H1 (cell line): Measurements from ENCODE around the gene SCN8A. TPM values are rescaled to one million over a fixed set of nuclear protein-coding genes. Genes with fewer than 3 reads are reported as not detected.

Experiments
- CTCF ChIA-PET: fragments of 300-600 bp; sonication (Branson Sonifier 250); formaldehyde crosslinking; loops from one replicate; lab custom pipeline; 2021; ENCODE audit not compliant: partially characterized antibody; lab: Charles Lee
- POLR2A ChIA-PET: fragments of 300-600 bp; sonication (Branson Sonifier 250); formaldehyde crosslinking; loops from one replicate; lab custom pipeline; 2021; ENCODE audit warnings: inconsistent platforms; ENCODE audit not compliant: partially characterized antibody; lab: Charles Lee
- DNase-seq, 2 experiments: peaks; one replicate each; pipeline versions ENCODE4 v3.0.0 to v3.0.0-alpha.2; 2010 to 2022; ENCODE audit warnings: low spot score in 2 of 2, low read depth in 1 of 2, mixed read lengths in 1 of 2
- FAIRE-seq: peaks from 2 replicates; lab custom pipeline; 2011; peaks lifted over from hg19 to GRCh38; lab: Jason Lieb, UNC
- H2AFZ ChIP-seq: 2 replicates; pipeline ENCODE4 v1.8.1; 2012; ENCODE audit warnings: low read length, inconsistent platforms
- H2AK5ac ChIP-seq: 2 replicates; pipeline ENCODE4 v1.6.1; 2013; ENCODE audit warnings: low read depth, low read length
- H2BK120ac ChIP-seq: replicated peaks from 2 replicates; pipeline ENCODE3; 2013; ENCODE audit warnings: low read depth, low read length, inconsistent platforms
- H2BK12ac ChIP-seq: 2 replicates; pipeline ENCODE4 v1.6.1; 2013; ENCODE audit warnings: low read depth, low read length
- H2BK15ac ChIP-seq: 2 replicates; pipeline ENCODE4 v1.6.1; 2013; ENCODE audit warnings: low read length
- H2BK20ac ChIP-seq: 2 replicates; pipeline ENCODE4 v1.6.1; 2013; ENCODE audit warnings: low read length
- H2BK5ac ChIP-seq: 2 replicates; pipeline ENCODE4 v1.6.1; 2013; ENCODE audit warnings: low read depth, low read length
- H3K14ac ChIP-seq: 2 replicates; pipeline ENCODE4 v1.6.1; 2013; ENCODE audit warnings: inconsistent platforms; ENCODE audit not compliant: insufficient read length
- H3K18ac ChIP-seq: 2 replicates; pipeline ENCODE4 v1.6.1; 2013; ENCODE audit warnings: low read length; ENCODE audit errors: extremely low read depth
- H3K23ac ChIP-seq: 2 replicates; pipeline ENCODE4 v1.6.1; 2013; ENCODE audit warnings: inconsistent platforms; ENCODE audit not compliant: insufficient read length
- H3K23me2 ChIP-seq: 2 replicates; pipeline ENCODE4 v1.6.1; 2013; ENCODE audit warnings: low read depth, low read length
- H3K27ac ChIP-seq: 2 replicates; pipeline ENCODE4 v1.6.1; 2011; ENCODE audit warnings: low read depth, low read length, inconsistent platforms
- H3K27me3 ChIP-seq, 4 experiments: replicated peaks in 1 of 4; 1 replicate in 1 of 4; 2 replicates in 3 of 4; pipeline versions ENCODE4 v1.6.1 to v1.8.1; 2011 to 2013; ENCODE audit warnings: low read length in 3 of 4, mild to moderate bottlenecking in 3 of 4, inconsistent platforms in 2 of 4, mixed read lengths in 2 of 4, moderate library complexity in 1 of 4; ENCODE audit not compliant: control insufficient read depth in 3 of 4, insufficient read depth in 3 of 4; ENCODE audit errors: extremely low read depth in 1 of 4
- H3K36me3 ChIP-seq, 4 experiments: 2 replicates each; pipeline versions ENCODE4 v1.6.1 to v1.8.1; 2011 to 2013; ENCODE audit warnings: mild to moderate bottlenecking in 4 of 4, low read length in 3 of 4, moderate library complexity in 2 of 4, control low read depth in 1 of 4, inconsistent platforms in 1 of 4; ENCODE audit not compliant: insufficient read depth in 4 of 4, control insufficient read depth in 2 of 4
- H3K4ac ChIP-seq: replicated peaks from 2 replicates; pipeline ENCODE3; 2013; ENCODE audit warnings: low read length, low read depth, mixed read lengths, inconsistent platforms; ENCODE audit not compliant: insufficient read length
- H3K4me1 ChIP-seq, 4 experiments: replicated peaks in 1 of 4; 1 replicate in 1 of 4; 2 replicates in 3 of 4; pipeline versions ENCODE4 v1.6.1 to v1.8.1; 2011 to 2013; ENCODE audit warnings: low read length in 3 of 4, inconsistent platforms in 2 of 4, mixed read lengths in 1 of 4; ENCODE audit not compliant: insufficient read depth in 4 of 4, control insufficient read depth in 3 of 4
- H3K4me2 ChIP-seq, 2 experiments: 2 replicates each; pipeline versions ENCODE4 v1.6.1 to v1.8.1; 2011 to 2013; ENCODE audit warnings: low read depth in 2 of 2, low read length in 2 of 2, control low read depth in 1 of 2, inconsistent platforms in 1 of 2, mild to moderate bottlenecking in 1 of 2; ENCODE audit not compliant: insufficient read depth in 1 of 2
- H3K4me3 ChIP-seq, 4 experiments: fragments of 200-600, 300-600 bp in 1 of 4; sonication (generic), shearing (Covaris generic), sonication (Bioruptor Twin) in 1 of 4; 2 replicates each; pipeline versions ENCODE4 v1.5.1 to v1.8.1; 2011 to 2016; ENCODE audit warnings: low read length in 4 of 4, low read depth in 3 of 4, control low read depth in 2 of 4, inconsistent platforms in 2 of 4, mild to moderate bottlenecking in 2 of 4, mixed read lengths in 1 of 4, moderate library complexity in 1 of 4; ENCODE audit not compliant: insufficient read depth in 2 of 4; ENCODE audit errors: extremely low read depth in 1 of 4
- H3K56ac ChIP-seq: replicated peaks from 2 replicates; pipeline ENCODE3; 2013; ENCODE audit warnings: low read depth, mild to moderate bottlenecking, mixed read lengths, low read length, inconsistent platforms; ENCODE audit not compliant: insufficient read length
- H3K79me1 ChIP-seq: 2 replicates; pipeline ENCODE4 v1.6.1; 2013; ENCODE audit warnings: low read depth, low read length, control low read depth
- H3K79me2 ChIP-seq, 2 experiments: 2 replicates each; pipeline versions ENCODE4 v1.6.1 to v1.8.1; 2012 to 2013; ENCODE audit warnings: low read length in 2 of 2, mild to moderate bottlenecking in 2 of 2, inconsistent platforms in 1 of 2; ENCODE audit not compliant: insufficient read depth in 2 of 2, control insufficient read depth in 1 of 2
- H3K9ac ChIP-seq, 4 experiments: replicated peaks in 1 of 4; 1 replicate in 1 of 4; 2 replicates in 3 of 4; pipeline versions ENCODE4 v1.6.1 to v1.8.1; 2011 to 2013; ENCODE audit warnings: low read depth in 3 of 4, low read length in 3 of 4, control low read depth in 2 of 4, mild to moderate bottlenecking in 2 of 4, moderate library complexity in 2 of 4, inconsistent platforms in 1 of 4; ENCODE audit errors: extremely low read depth in 1 of 4
- H3K9me3 ChIP-seq, 2 experiments: 2 replicates each; pipeline versions ENCODE4 v1.6.1 to v1.8.1; 2012 to 2013; ENCODE audit warnings: mild to moderate bottlenecking in 2 of 2, moderate library complexity in 2 of 2, control low read depth in 1 of 2, inconsistent platforms in 1 of 2, low read depth in 1 of 2, low read length in 1 of 2, mixed read lengths in 1 of 2; ENCODE audit not compliant: insufficient read depth in 2 of 2
- H4K20me1 ChIP-seq, 2 experiments: replicated peaks in 1 of 2; 2 replicates each; pipeline versions ENCODE3 to v1.8.1; 2011 to 2013; ENCODE audit warnings: inconsistent platforms in 2 of 2, low read length in 2 of 2, mild to moderate bottlenecking in 1 of 2; ENCODE audit not compliant: insufficient read depth in 2 of 2, control insufficient read depth in 1 of 2
- H4K5ac ChIP-seq: 2 replicates; pipeline ENCODE4 v1.6.1; 2013; ENCODE audit warnings: low read length, low read depth, mixed read lengths, inconsistent platforms; ENCODE audit not compliant: insufficient read length
- H4K8ac ChIP-seq: 2 replicates; pipeline ENCODE4 v1.8.0; 2013; ENCODE audit warnings: mild to moderate bottlenecking, moderate library complexity, low read length, inconsistent platforms; ENCODE audit not compliant: insufficient read depth; ENCODE audit errors: extremely low read depth
- H4K91ac ChIP-seq: replicated peaks from 2 replicates; pipeline ENCODE3; 2013; ENCODE audit warnings: low read length, mixed read lengths, inconsistent platforms; ENCODE audit not compliant: insufficient read length
- ATF2 ChIP-seq: IDR thresholded peaks from 2 replicates; pipeline ENCODE4 v1.6.1; 2012; ENCODE audit warnings: low read length, inconsistent platforms
- BACH1 ChIP-seq: IDR thresholded peaks from 2 replicates; pipeline ENCODE4 v1.6.1; 2012; ENCODE audit warnings: low read length, improper control_type of control experiment
- CREB1 ChIP-seq: IDR thresholded peaks from 2 replicates; pipeline ENCODE4 v1.6.1; 2012; ENCODE audit warnings: inconsistent platforms
- EGR1 ChIP-seq: IDR thresholded peaks from 2 replicates; pipeline ENCODE4 v1.6.1; 2011; ENCODE audit warnings: low read depth, low read length, borderline replicate concordance
- EP300 ChIP-seq, 2 experiments: IDR thresholded peaks; 1 replicate in 1 of 2; 2 replicates in 1 of 2; pipeline ENCODE4 v1.6.1; 2011 to 2012; ENCODE audit warnings: low read depth in 2 of 2, low read length in 2 of 2, mild to moderate bottlenecking in 2 of 2, borderline replicate concordance in 1 of 2, inconsistent platforms in 1 of 2, moderate library complexity in 1 of 2
- GTF2F1 ChIP-seq: IDR thresholded peaks from 2 replicates; pipeline ENCODE4 v1.6.1; 2012; ENCODE audit warnings: low read depth, low read length, improper control_type of control experiment, borderline replicate concordance
- MAFK ChIP-seq: IDR thresholded peaks from 2 replicates; pipeline ENCODE4 v1.6.1; 2012; ENCODE audit warnings: low read depth, mild to moderate bottlenecking, improper control_type of control experiment, low read length
- RNF2 ChIP-seq: fragments of 200-900, 300-1000 bp; sonication (generic); IDR thresholded peaks from 2 replicates; pipeline ENCODE4 v1.7.1; 2016; ENCODE audit warnings: borderline replicate concordance, low read depth, mild to moderate bottlenecking, antibody characterized with exemption, low read length; ENCODE audit not compliant: poor library complexity, severe bottlenecking; ENCODE audit errors: missing control alignments
- SP2 ChIP-seq: IDR thresholded peaks from 2 replicates; pipeline ENCODE4 v1.6.1; 2012; ENCODE audit warnings: mild to moderate bottlenecking, low read length, inconsistent platforms
- TEAD4 ChIP-seq: IDR thresholded peaks from 2 replicates; pipeline ENCODE4 v1.6.1; 2012; ENCODE audit warnings: low read depth, low read length, inconsistent platforms, mixed read lengths
- USF2 ChIP-seq: IDR thresholded peaks from 2 replicates; pipeline ENCODE4 v1.6.1; 2011; ENCODE audit warnings: low read length, improper control_type of control experiment
- WGBS, 2 experiments: shearing (Covaris generic) in 1 of 2; methylation state at CpG; one replicate each; pipeline versions ENCODE4 v1.1.6 to v1.1.7; 2013 to 2015; ENCODE audit warnings: low lambda C conversion rate in 2 of 2, mixed read lengths in 2 of 2, inconsistent platforms in 1 of 2, low coverage in 1 of 2, missing lambda C conversion rate in 1 of 2; ENCODE audit not compliant: insufficient replicate concordance in 2 of 2, insufficient coverage in 1 of 2, insufficient read length in 1 of 2; ENCODE audit errors: extremely low coverage in 1 of 2, missing lambda C conversion rate in 1 of 2; 5-methylcytosine and 5-hydroxymethylcytosine counted together
- polyA plus RNA-seq, 7 experiments: library from polyadenylated mRNA; depleted of rRNA in 3 of 7; stranded (reverse) in 5 of 7; unstranded in 2 of 7; fragments of >200 nt in 5 of 7; fragments of 200-250 nt in 2 of 7; gene quantifications; 1 replicate in 5 of 7; 2 replicates in 1 of 7; 4 replicates in 1 of 7; pipeline versions ENCODE4 v1.2.1 to v1.2.3, GENCODE V29; 2011 to 2013; ENCODE audit warnings: missing spikeins in 2 of 7, mixed read lengths in 2 of 7
- total RNA-seq: library from RNA; stranded (reverse); fragmentation: NEBNext Ultra II Directional; extraction: Animal tissue kit (Norgen Biotek cat#: 25700); gene quantifications from 2 replicates; pipeline ENCODE4 v1.2.1, GENCODE V29; 2021

Gene SCN8A
- total and polyA plus RNA-seq, 2 of the 8 experiments (the other 6 are each of a cell fraction or from before 2014, with no cell fraction given) = 6.3 to 10.7 TPM

DNA sequence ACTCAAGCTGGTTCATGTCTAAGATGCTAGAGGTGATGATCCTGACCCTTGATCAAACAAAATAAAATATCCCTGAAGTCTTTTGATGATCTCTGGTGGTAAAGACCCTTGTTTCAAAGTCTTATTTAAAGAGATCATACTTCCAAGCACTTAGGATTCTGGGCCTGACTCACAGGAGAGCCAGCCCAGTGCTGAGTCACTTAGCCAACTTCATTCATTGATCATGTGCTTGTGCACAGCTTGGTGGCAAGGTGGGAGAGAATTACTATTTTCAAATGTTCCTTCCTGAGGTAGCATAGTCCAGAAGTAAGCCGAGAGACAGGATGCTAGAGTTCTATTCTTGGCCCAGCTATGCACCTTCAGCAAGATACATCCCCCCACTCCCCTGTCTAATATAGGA, 40.6 kb downstream of the SCN8A start:
- POLR2A ChIA-PET = no interaction called here
- no peak for FAIRE-seq
- no peak overlapping the region for H3K23ac ChIP-seq
- TF ChIP-seq RNF2 = no peak
- TF ChIP-seq GTF2F1 = no peak
- no peak for TF ChIP-seq MAFK
- no peak for TF ChIP-seq USF2
- no peak for TF ChIP-seq EP300 (IDR thresholded peaks at IDR 0.05; ENCODE audit: borderline replicate concordance in 1 of 2, low read depth in 2 of 2, low read length in 2 of 2)
- TF ChIP-seq TEAD4 = no peak
- TF ChIP-seq BACH1 = no peak
- no peak for TF ChIP-seq SP2
- TF ChIP-seq CREB1 = no peak
- no peak for TF ChIP-seq ATF2
- TF ChIP-seq EGR1 = no peak

More for the DNA sequence above, 40.6 kb downstream of the SCN8A start:
- Histone ChIP-seq H3K27ac (no peak overlapping the region), H2BK5ac (no peak overlapping the region), H2BK120ac (no peak overlapping the region), H4K91ac (no peak overlapping the region), H4K5ac (no peak overlapping the region), H3K14ac (no peak overlapping the region), H4K8ac (no peak overlapping the region), H3K27me3 (peaks cover 0 to 1% (median 0%) of the 10 kb centered on the region in 4 experiments; a peak in 1 of 7 replicates), H2BK15ac (no peak overlapping the region), H2BK20ac (no peak overlapping the region), H2AFZ (no peak overlapping the region), H4K20me1 (peaks cover 0 to 5% of the 10 kb centered on the region in 2 experiments), H3K36me3 (no peaks in the 10 kb centered on the region), H3K79me1 (peaks cover 2% of the 10 kb centered on the region; the same call in 1 of the 2 replicates), H2AK5ac (no peak overlapping the region), H3K9me3 (no peaks in the 10 kb centered on the region), H3K79me2 (peaks cover 0 to 72% of the 10 kb centered on the region in 2 experiments; a peak in 2 of 4 replicates), H3K23me2 (no peaks in the 10 kb centered on the region), H3K4me2 (no peak overlapping the region), H3K18ac (no peak overlapping the region), H3K4me1 (peaks cover 0 to 9% (median 0%) of the 10 kb centered on the region in 4 experiments; a peak in 3 of 7 replicates), H3K4ac (no peak overlapping the region), H2BK12ac (no peak overlapping the region), H3K4me3 (no peak overlapping the region), H3K56ac (no peak overlapping the region), H3K9ac (no peak overlapping the region)
- 95% methylated on average over 1 of the region's 1 CpG; no CpG with 5 or more reads in 1 of the 2 experiments for WGBS, 2 experiments
- no peak for DNase-seq
- CTCF ChIA-PET = no interaction called here
